ENCODE measurements around the gene H2AZ2.

The H2AZ2 gene

DNA sequence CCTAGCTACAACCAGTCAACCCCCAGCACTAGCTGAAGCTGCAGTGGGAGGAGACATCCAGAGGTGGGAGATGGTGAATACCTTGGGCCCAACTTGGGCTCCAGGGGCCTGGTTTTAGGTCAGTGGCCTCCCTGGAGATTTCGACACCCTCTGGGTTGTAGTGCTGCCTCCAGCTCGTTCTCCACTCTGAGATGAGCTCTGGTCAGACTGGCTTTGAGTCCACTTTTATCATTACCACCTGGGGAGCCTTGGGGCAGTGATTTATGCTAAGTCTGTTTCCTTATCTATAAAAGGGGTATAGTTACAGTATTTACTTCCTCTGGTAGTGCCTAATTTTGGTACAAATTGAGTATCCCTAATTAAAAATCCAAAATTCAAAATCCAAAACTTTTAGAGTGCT lies 28.6 kb downstream of the H2AZ2 start:
- no peak for TF ChIP-seq TAF1 (IDR thresholded peaks at IDR 0.05; ENCODE audit: borderline replicate concordance, insufficient read depth, low read length)
- TF ChIP-seq, protein P1, sequence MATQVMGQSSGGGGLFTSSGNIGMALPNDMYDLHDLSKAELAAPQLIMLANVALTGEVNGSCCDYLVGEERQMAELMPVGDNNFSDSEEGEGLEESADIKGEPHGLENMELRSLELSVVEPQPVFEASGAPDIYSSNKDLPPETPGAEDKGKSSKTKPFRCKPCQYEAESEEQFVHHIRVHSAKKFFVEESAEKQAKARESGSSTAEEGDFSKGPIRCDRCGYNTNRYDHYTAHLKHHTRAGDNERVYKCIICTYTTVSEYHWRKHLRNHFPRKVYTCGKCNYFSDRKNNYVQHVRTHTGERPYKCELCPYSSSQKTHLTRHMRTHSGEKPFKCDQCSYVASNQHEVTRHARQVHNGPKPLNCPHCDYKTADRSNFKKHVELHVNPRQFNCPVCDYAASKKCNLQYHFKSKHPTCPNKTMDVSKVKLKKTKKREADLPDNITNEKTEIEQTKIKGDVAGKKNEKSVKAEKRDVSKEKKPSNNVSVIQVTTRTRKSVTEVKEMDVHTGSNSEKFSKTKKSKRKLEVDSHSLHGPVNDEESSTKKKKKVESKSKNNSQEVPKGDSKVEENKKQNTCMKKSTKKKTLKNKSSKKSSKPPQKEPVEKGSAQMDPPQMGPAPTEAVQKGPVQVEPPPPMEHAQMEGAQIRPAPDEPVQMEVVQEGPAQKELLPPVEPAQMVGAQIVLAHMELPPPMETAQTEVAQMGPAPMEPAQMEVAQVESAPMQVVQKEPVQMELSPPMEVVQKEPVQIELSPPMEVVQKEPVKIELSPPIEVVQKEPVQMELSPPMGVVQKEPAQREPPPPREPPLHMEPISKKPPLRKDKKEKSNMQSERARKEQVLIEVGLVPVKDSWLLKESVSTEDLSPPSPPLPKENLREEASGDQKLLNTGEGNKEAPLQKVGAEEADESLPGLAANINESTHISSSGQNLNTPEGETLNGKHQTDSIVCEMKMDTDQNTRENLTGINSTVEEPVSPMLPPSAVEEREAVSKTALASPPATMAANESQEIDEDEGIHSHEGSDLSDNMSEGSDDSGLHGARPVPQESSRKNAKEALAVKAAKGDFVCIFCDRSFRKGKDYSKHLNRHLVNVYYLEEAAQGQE (IDR thresholded peaks at IDR 0.05; ENCODE audit: insufficient read depth in 1 of 2, low read depth in 2 of 2, low read length in 2 of 2), result no peak

GRCh38 chr7:44814919-44815318 lies 33.0 kb downstream of the H2AZ2 start:
- no peak for TF ChIP-seq SIN3A (IDR thresholded peaks at IDR 0.05; ENCODE audit: borderline replicate concordance, insufficient read depth, low read length)
- no peak for TF ChIP-seq FOXP2 (optimal IDR thresholded peaks at IDR 0.05; ENCODE audit: borderline replicate concordance, extremely low read depth, extremely low read length, insufficient read depth)
- TF ChIP-seq, protein P1 (IDR thresholded peaks at IDR 0.05; ENCODE audit: insufficient read depth in 1 of 2, low read depth in 2 of 2, low read length in 2 of 2), result no peak
- TF ChIP-seq TAF1 (IDR thresholded peaks at IDR 0.05; ENCODE audit: borderline replicate concordance, insufficient read depth, low read length), result no peak
- no peak for TF ChIP-seq POLR2AphosphoS5 (IDR thresholded peaks at IDR 0.05; ENCODE audit: low read depth, low read length)

DNA sequence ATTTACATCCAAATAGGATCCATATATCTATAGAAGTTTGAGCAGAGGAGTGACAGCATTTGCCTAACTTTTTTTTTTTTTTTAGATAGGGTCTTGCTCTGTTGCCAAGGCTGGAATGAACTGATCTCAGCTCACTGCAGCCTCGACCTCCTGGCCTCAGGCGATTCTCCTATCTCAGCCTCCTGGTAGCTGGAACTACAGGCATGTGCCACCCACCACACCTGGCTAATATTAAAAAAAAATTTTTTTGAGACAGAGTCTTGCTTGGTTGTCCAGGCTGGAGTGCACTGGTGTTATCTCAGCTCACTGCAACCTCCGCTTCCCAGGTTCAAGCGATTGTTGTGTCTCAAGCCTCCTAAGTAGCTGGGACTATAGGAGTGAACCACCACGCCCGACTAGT lies 36.3 kb downstream of the H2AZ2 start:
- no peak for TF ChIP-seq SIN3A (IDR thresholded peaks at IDR 0.05; ENCODE audit: borderline replicate concordance, insufficient read depth, low read length)

DNA sequence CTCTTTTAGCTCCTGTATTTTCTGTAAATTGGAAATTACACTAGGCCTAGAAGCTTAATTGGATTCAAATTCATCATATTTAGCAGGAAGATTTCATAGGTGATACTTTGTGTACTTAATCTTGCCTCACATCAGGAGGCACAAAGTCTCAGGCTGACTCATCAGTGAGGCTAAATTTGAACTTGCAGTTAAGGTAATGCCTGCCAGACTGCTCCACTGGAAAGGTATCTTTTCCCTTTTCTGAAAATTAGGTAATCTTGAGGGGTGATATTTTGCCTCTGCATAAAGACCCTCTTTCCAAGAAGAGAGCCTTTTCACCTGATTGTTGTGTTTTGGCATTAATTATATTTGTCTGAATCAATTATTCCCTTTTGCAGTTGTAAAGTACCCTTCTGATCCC lies 36.8 kb downstream of the H2AZ2 start:
- TF ChIP-seq, protein P1 (IDR thresholded peaks at IDR 0.05; ENCODE audit: insufficient read depth in 1 of 2, low read depth in 2 of 2, low read length in 2 of 2), result no peak
- TF ChIP-seq POLR2AphosphoS5 (IDR thresholded peaks at IDR 0.05; ENCODE audit: low read depth, low read length), result no peak
- TF ChIP-seq TAF1 (IDR thresholded peaks at IDR 0.05; ENCODE audit: borderline replicate concordance, insufficient read depth, low read length), result no peak
- TF ChIP-seq FOXP2 (optimal IDR thresholded peaks at IDR 0.05; ENCODE audit: borderline replicate concordance, extremely low read depth, extremely low read length, insufficient read depth), result no peak
- TF ChIP-seq SIN3A (IDR thresholded peaks at IDR 0.05; ENCODE audit: borderline replicate concordance, insufficient read depth, low read length), result no peak

GRCh38 chr7:44808914-44809393 lies 38.9 kb downstream of the H2AZ2 start:
- TF ChIP-seq TAF1 (IDR thresholded peaks at IDR 0.05; ENCODE audit: borderline replicate concordance, insufficient read depth, low read length), result no peak
- TF ChIP-seq, protein P1 (IDR thresholded peaks at IDR 0.05; ENCODE audit: insufficient read depth in 1 of 2, low read depth in 2 of 2, low read length in 2 of 2), result no peak

DNA sequence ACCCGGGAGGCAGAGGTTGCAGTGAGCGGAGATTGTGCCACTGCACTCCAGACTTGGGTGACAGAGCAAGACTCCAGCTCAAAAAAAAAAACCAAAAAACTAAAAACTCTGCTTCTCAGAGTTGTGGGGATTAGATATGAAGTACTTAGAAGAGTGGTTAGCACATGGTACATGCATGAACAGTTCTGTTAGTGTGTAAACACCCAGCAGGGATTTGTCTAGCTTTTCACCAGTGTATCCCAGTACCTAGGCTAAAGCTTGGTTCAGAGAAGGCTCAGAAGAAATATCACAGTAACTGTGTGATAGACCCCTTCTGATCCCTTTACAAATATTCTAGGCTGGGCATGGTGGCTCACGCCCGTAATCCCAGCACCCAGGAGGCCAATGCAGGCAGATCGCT lies 41.9 kb downstream of the H2AZ2 start:
- no peak for TF ChIP-seq POLR2AphosphoS5 (IDR thresholded peaks at IDR 0.05; ENCODE audit: low read depth, low read length)

All from PFSK-1 (cell line).